HepG2 (cell line): ENCODE data around the gene OVCA2. TPM values are rescaled to one million over a fixed set of nuclear protein-coding genes. Genes with fewer than 3 reads are reported as not detected.

Experiments used
- ATAC-seq: fragments of 200-7000 bp; cut with Tn5 transposase; 3 replicates; pipeline ENCODE4 v1.9.1; 2020; ENCODE audit warnings: mild to moderate bottlenecking, moderate library complexity
- BruUV-seq: library from RNA; stranded (reverse); fragments of 400-500 nt; replicated peaks from 2 replicates; lab custom pipeline; 2021; lab: Mats Ljungman, UMichigan
- CTCF ChIA-PET: fragments of 300-600 bp; formaldehyde crosslinking; extraction: SDS; loops from one replicate; lab custom pipeline; 2021; ENCODE audit warnings: low total read pairs, inconsistent platforms, low intra/inter-chr PET ratio; lab: Yijun Ruan, JAX
- POLR2A ChIA-PET: fragments of 350-600 bp; sonication (Branson Sonifier 250); formaldehyde crosslinking; loops from one replicate; lab custom pipeline; 2020; ENCODE audit warnings: antibody characterized with exemption, inconsistent platforms; lab: Yijun Ruan, JAX
- DNase-seq: peaks from one replicate; pipeline ENCODE4 v3.0.0-alpha.2; 2015; ENCODE audit warnings: low spot score
- FAIRE-seq: peaks from 3 replicates; lab custom pipeline; 2011; peaks lifted over from hg19 to GRCh38; lab: Jason Lieb, UNC
- H2AFZ ChIP-seq: one replicate; pipeline ENCODE4 v1.6.1; 2011; ENCODE audit warnings: low read length, inconsistent platforms
- H3K27ac ChIP-seq: fragments of 300-600 bp; 3 replicates; pipeline ENCODE4 v1.8.0; 2011; ENCODE audit warnings: mixed run types, mild to moderate bottlenecking, mixed read lengths, low read length, inconsistent platforms; ENCODE audit not compliant: insufficient read depth; ENCODE audit errors: extremely low read length
- H3K27me3 ChIP-seq, 2 experiments: fragments of 200-600 bp in 1 of 2; 2 replicates in 1 of 2; 3 replicates in 1 of 2; pipeline versions ENCODE4 v1.6.0 to v1.8.0; 2011; ENCODE audit warnings: low read length in 2 of 2, mild to moderate bottlenecking in 2 of 2, moderate library complexity in 2 of 2, inconsistent platforms in 1 of 2; ENCODE audit not compliant: insufficient read depth in 2 of 2, control insufficient read depth in 1 of 2
- H3K36me3 ChIP-seq, 2 experiments: fragments of 200-600 bp in 1 of 2; replicated peaks in 1 of 2; 2 replicates in 1 of 2; 3 replicates in 1 of 2; pipeline versions ENCODE4 v1.5.1 to v1.8.0; 2011; ENCODE audit warnings: low read length in 2 of 2, inconsistent platforms in 1 of 2; ENCODE audit not compliant: insufficient read depth in 2 of 2, control insufficient read depth in 1 of 2
- H3K4me1 ChIP-seq: 2 replicates; pipeline ENCODE4 v1.5.1; 2012; ENCODE audit warnings: low read length, inconsistent platforms; ENCODE audit not compliant: insufficient read depth
- H3K4me2 ChIP-seq: 2 replicates; pipeline ENCODE4 v1.6.0; 2011; ENCODE audit warnings: low read depth, low read length, inconsistent platforms
- H3K4me3 ChIP-seq, 3 experiments: fragments of 200-600 bp in 1 of 3; sonication (generic), shearing (Covaris generic) in 1 of 3; replicated peaks in 1 of 3; 2 replicates each; pipeline ENCODE4 v1.5.1; 2011 to 2016; ENCODE audit warnings: low read length in 3 of 3, inconsistent platforms in 2 of 3, low read depth in 2 of 3, mild to moderate bottlenecking in 2 of 3, control low read depth in 1 of 3, mixed read lengths in 1 of 3; ENCODE audit not compliant: insufficient read depth in 1 of 3
- H3K79me2 ChIP-seq: one replicate; pipeline ENCODE4 v1.6.1; 2011; ENCODE audit warnings: low read length, inconsistent platforms; ENCODE audit not compliant: insufficient read depth
- H3K9ac ChIP-seq: 2 replicates; pipeline ENCODE4 v1.6.0; 2011; ENCODE audit warnings: mild to moderate bottlenecking, low read depth, low read length, inconsistent platforms; ENCODE audit not compliant: insufficient read depth
- H3K9me3 ChIP-seq: 2 replicates; pipeline ENCODE4 v1.5.1; 2012; ENCODE audit warnings: mild to moderate bottlenecking, low read length
- H4K20me1 ChIP-seq: 2 replicates; pipeline ENCODE4 v1.6.0; 2011; ENCODE audit warnings: inconsistent platforms, mild to moderate bottlenecking, low read length, moderate library complexity; ENCODE audit not compliant: insufficient read depth
- DMAP1 ChIP-seq: IDR thresholded peaks from 2 replicates; pipeline ENCODE4 v1.6.1; 2016
- ELK4 ChIP-seq: sonication (generic); formaldehyde crosslinking; IDR thresholded peaks from 2 replicates; pipeline ENCODE4 v1.9.0; 2021; ENCODE audit warnings: missing genetic modification reagents, borderline replicate concordance
- GFI1 ChIP-seq: sonication (generic); formaldehyde crosslinking; IDR thresholded peaks from 2 replicates; pipeline ENCODE4 v1.5.0; 2020; ENCODE audit warnings: missing genetic modification reagents, mild to moderate bottlenecking, borderline replicate concordance
- IRF2 ChIP-seq: IDR thresholded peaks from 2 replicates; pipeline ENCODE4 v1.6.1; 2018; ENCODE audit warnings: missing genetic modification reagents, missing compliant biosample characterization
- KDM2A ChIP-seq: sonication (generic); formaldehyde crosslinking; IDR thresholded peaks from 2 replicates; pipeline ENCODE4 v1.4.0; 2020; ENCODE audit warnings: low read depth, missing genetic modification reagents, borderline replicate concordance
- MBNL3 ChIP-seq: fragments of 250-450 bp; sonication (Bioruptor Pico); conservative IDR thresholded peaks from 2 replicates; pipeline ENCODE4 v1.8.0; 2022; ENCODE audit warnings: mild to moderate bottlenecking, inconsistent platforms
- MXD4 ChIP-seq: IDR thresholded peaks from 2 replicates; pipeline ENCODE4 v1.6.1; 2016; ENCODE audit warnings: mild to moderate bottlenecking, missing biosample characterization, missing genetic modification reagents
- SMAD1 ChIP-seq: sonication (generic); formaldehyde crosslinking; IDR thresholded peaks from 2 replicates; pipeline ENCODE4 v1.4.0; 2020; ENCODE audit warnings: missing genetic modification reagents, low read depth, mild to moderate bottlenecking, borderline replicate concordance
- TBX2 ChIP-seq: sonication (generic); formaldehyde crosslinking; IDR thresholded peaks from 2 replicates; pipeline ENCODE4 v1.5.0; 2020; ENCODE audit warnings: missing genetic modification reagents, mild to moderate bottlenecking, borderline replicate concordance
- U2AF2 ChIP-seq: fragments of 200-400 bp; formaldehyde crosslinking; IDR thresholded peaks from 2 replicates; pipeline ENCODE4 v1.6.1; 2017; ENCODE audit warnings: low read depth, mild to moderate bottlenecking, low read length
- UBTF ChIP-seq: sonication (generic); formaldehyde crosslinking; IDR thresholded peaks from 2 replicates; pipeline ENCODE4 v1.4.0; 2020; ENCODE audit warnings: mild to moderate bottlenecking, missing genetic modification reagents
- ZFP37 ChIP-seq: sonication (generic); formaldehyde crosslinking; IDR thresholded peaks from 2 replicates; pipeline ENCODE4 v1.4.0; 2020; ENCODE audit warnings: missing genetic modification reagents, borderline replicate concordance
- ZNF468 ChIP-seq: sonication (generic); formaldehyde crosslinking; IDR thresholded peaks from 2 replicates; pipeline ENCODE4 v1.8.0; 2022; ENCODE audit warnings: mild to moderate bottlenecking, moderate library complexity, missing genetic modification reagents
- ZNF747 ChIP-seq: sonication (generic); formaldehyde crosslinking; IDR thresholded peaks from 2 replicates; pipeline ENCODE4 v1.8.1; 2023; ENCODE audit warnings: missing genetic modification reagents, mild to moderate bottlenecking, borderline replicate concordance
- ZNF891 ChIP-seq: sonication (generic); formaldehyde crosslinking; IDR thresholded peaks from 2 replicates; pipeline ENCODE4 v1.5.0; 2020; ENCODE audit warnings: mild to moderate bottlenecking, missing genetic modification reagents
- ZSCAN25 ChIP-seq: sonication (generic); formaldehyde crosslinking; IDR thresholded peaks from 2 replicates; pipeline ENCODE4 v1.8.0; 2022; ENCODE audit warnings: mild to moderate bottlenecking, missing genetic modification reagents
- WGBS: methylation state at CpG from one replicate; pipeline ENCODE4 v1.1.6; 2017; ENCODE audit warnings: low lambda C conversion rate; 5-methylcytosine and 5-hydroxymethylcytosine counted together
- in situ Hi-C: cut with HindIII; loops from 2 replicates; pipeline ENCODE4 v1.10.0; 2017; ENCODE audit warnings: low pct_unique_long_range_greater_than_20kb; ENCODE audit not compliant: extremely low pct_ligation_motif_present
- intact Hi-C: fragments of 100-400 bp; cut with micrococcal nuclease; formaldehyde crosslinking; loops from one replicate; pipeline ENCODE4 v1.10.0; 2022; ENCODE audit not compliant: unreplicated experiment
- polyA plus RNA-seq, 8 experiments: library from polyadenylated mRNA; depleted of rRNA in 3 of 8; stranded (reverse) in 7 of 8; unstranded in 1 of 8; fragments of >200 nt; fragmentation: Illumina TruSeq in 4 of 8; extraction: Trizol in 4 of 8; gene quantifications; 2 replicates each; pipeline versions ENCODE4 v1.2.1 to v1.2.3, GENCODE V29; 2011 to 2016; ENCODE audit warnings: low read depth in 4 of 8, missing spikeins in 1 of 8, mixed read lengths in 1 of 8; ENCODE audit not compliant: insufficient read depth in 1 of 8
- total RNA-seq, 5 experiments: library from RNA; depleted of rRNA; stranded (reverse); fragments of >200 nt; fragmentation: Illumina TruSeq; extraction: Trizol; gene quantifications; 2 replicates each; pipeline ENCODE4 v1.2.3, GENCODE V29; 2016; ENCODE audit warnings: low read depth in 1 of 5
- TF ChIP-seq, protein P1 (sequence below): sonication (generic); formaldehyde crosslinking; IDR thresholded peaks from 2 replicates; pipeline ENCODE4 v1.4.0; 2020; ENCODE audit warnings: mild to moderate bottlenecking, missing genetic modification reagents, borderline replicate concordance

The OVCA2 gene
- total and polyA plus RNA-seq, 2 of the 13 experiments (the other 11 are each of a cell fraction or from before 2014, with no cell fraction given), result 23.7 to 28.2 TPM

DNA sequence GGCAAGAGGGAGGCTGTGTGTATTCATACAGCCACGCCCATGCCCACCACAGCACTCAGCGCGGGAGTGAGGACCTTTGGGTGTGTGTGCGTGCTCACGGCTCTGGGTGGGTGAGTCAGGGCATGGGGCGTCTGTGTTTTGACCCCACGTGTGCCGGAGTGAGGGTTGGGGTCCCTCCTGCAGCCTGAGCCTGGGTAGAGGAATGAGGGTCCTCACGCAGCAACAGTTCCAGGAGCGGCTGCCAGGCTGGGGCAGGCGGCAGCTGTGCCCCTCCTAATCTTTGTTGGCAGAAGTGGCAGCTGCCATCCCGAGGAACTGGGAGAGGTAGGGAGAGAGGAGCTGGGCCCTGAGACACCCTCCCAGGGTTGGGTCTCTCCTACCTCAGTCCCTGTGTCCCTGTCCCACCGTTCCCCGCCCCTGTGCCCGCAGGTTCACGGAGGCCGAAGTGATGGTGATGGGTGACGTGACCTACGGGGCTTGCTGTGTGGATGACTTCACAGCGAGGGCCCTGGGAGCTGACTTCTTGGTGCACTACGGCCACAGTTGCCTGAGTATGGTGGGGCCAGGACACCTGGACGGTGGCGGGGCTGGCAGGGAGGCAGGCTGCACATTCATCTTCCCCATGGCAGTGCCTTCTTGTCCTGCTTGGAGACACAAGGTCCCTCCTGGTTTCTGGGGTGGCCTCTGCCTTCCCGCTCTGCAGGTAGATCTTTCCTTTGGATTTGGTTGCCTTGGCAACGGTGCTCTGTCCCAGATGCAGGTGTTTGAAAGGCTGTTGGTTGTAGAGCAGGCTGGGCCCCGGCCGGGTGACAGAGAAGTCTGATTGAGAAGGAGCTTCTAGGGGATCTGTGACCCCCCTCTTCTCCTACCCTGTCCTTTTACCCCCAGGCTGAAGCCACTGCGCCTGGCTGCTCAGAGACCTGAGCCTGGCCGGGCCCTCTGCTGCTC, 6.0 kb upstream of the OVCA2 start (continued):
- TF ChIP-seq UBTF (CRISPR knock-in tag), result no peak

DNA sequence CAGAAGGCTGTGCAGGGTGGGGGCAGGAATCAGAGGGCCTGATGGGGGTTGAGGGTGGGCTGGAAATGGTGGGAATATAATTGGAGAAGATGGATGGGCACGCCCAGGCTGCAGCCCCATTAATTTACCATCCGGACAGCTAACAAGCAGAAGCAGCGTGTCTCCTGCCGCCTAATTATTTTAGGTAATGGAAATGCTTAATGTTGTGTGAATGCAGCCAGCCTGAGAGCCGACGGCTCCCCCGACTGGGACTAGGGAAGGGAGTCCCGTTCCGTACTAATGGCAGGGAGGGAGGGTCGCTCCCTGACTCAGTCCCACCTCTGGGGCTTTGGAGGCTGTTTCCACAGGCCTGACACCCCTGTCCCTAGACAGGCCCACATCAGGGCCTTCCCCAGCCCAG, 4.7 kb upstream of the OVCA2 start:
- Histone ChIP-seq H3K27me3 (no peaks in the 10 kb centered on the region), H4K20me1 (no peaks in the 10 kb centered on the region; the same call in none of the 2 replicates), H3K4me3 (no peak overlapping the region), H3K4me2 (no peak overlapping the region), H3K79me2 (no peaks in the 10 kb centered on the region), H3K4me1 (no peaks in the 10 kb centered on the region), H2AFZ (no peak overlapping the region), H3K36me3 (peaks cover 17 to 39% of the 10 kb centered on the region in 2 experiments; a peak in 4 of 5 replicates), H3K27ac (no peak overlapping the region), H3K9me3 (no peaks in the 10 kb centered on the region), H3K9ac (no peak overlapping the region)
- DNase-seq (no peak), FAIRE-seq (no peak), ATAC-seq (no peak)
- in situ Hi-C loops, result loop anchor here (25.0 kb wide), 1 partner anchor 325 kb away; the partner anchor contains the start of genes TLCD2 and WDR81
- no TSS peak for BruUV-seq
- POLR2A ChIA-PET, result no interaction called here
- CTCF ChIA-PET, result no interaction called here
- WGBS, result 93% methylated on average over 3 of the region's 10 CpGs
- intact Hi-C loops, result no loop called here
- TF ChIP-seq MXD4 (CRISPR knock-in tag), result no peak
- TF ChIP-seq ZNF468, result no peak
- TF ChIP-seq U2AF2, result no peak
- TF ChIP-seq ZFP37, result no peak
- TF ChIP-seq MBNL3 (CRISPR knock-in tag), result no peak
- TF ChIP-seq ELK4 (CRISPR knock-in tag), result no peak
- no peak for TF ChIP-seq ZNF891 (CRISPR knock-in tag)
- TF ChIP-seq TBX2 (CRISPR knock-in tag), result no peak
- TF ChIP-seq GFI1 (CRISPR knock-in tag), result no peak
- TF ChIP-seq, protein P1, sequence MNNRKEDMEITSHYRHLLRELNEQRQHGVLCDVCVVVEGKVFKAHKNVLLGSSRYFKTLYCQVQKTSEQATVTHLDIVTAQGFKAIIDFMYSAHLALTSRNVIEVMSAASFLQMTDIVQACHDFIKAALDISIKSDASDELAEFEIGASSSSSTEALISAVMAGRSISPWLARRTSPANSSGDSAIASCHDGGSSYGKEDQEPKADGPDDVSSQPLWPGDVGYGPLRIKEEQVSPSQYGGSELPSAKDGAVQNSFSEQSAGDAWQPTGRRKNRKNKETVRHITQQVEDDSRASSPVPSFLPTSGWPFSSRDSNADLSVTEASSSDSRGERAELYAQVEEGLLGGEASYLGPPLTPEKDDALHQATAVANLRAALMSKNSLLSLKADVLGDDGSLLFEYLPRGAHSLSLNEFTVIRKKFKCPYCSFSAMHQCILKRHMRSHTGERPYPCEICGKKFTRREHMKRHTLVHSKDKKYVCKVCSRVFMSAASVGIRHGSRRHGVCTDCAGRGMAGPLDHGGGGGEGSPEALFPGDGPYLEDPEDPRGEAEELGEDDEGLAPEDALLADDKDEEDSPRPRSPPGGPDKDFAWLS (CRISPR knock-in tag), result no peak
- no peak for TF ChIP-seq ZSCAN25 (CRISPR knock-in tag)
- TF ChIP-seq ZNF747 (CRISPR knock-in tag), result no peak
- no peak for TF ChIP-seq SMAD1 (CRISPR knock-in tag)
- no peak for TF ChIP-seq KDM2A (CRISPR knock-in tag)
- no peak for TF ChIP-seq IRF2 (CRISPR knock-in tag)
- TF ChIP-seq DMAP1 (CRISPR knock-in tag), result no peak
